SK-N-SH (cell line): ENCODE results near the gene LRRC8E. TPM values are rescaled to one million over a fixed set of nuclear protein-coding genes. Genes with fewer than 3 reads are reported as not detected.
A peak's percentile ranks its signal among the peaks of the same experiment; 100 is the strongest.

Experiments
- CTCF ChIA-PET: fragments of 300-600, 350-600 bp; formaldehyde crosslinking; extraction: SDS; loops from one replicate; lab custom pipeline; 2021; lab: Yijun Ruan, JAX
- POLR2A ChIA-PET: fragments of 350-600 bp; sonication (Branson Sonifier 250); formaldehyde crosslinking; extraction: SDS; loops from one replicate; lab custom pipeline; 2020; ENCODE audit warnings: antibody characterized with exemption, inconsistent platforms; lab: Yijun Ruan, JAX
- DNase-seq: peaks from one replicate; pipeline ENCODE4 v3.0.0; 2012
- H2AFZ ChIP-seq: fragments of 200-600 bp; sonication (generic); 2 replicates; pipeline ENCODE4 v1.8.1; 2016; ENCODE audit warnings: antibody characterized with exemption, mild to moderate bottlenecking, low read depth
- H3F3A ChIP-seq: fragments of 200-600 bp; sonication (generic); replicated peaks from 2 replicates; pipeline ENCODE3; 2016; ENCODE audit warnings: antibody characterized with exemption, mild to moderate bottlenecking; ENCODE audit not compliant: insufficient read depth
- H3K27ac ChIP-seq, 2 experiments: fragments of 200-500 bp in 1 of 2; fragments of 200-600 bp in 1 of 2; sonication (Bioruptor generic) in 1 of 2; sonication (generic), shearing (Covaris generic) in 1 of 2; 2 replicates each; pipeline versions ENCODE4 v1.5.1 to v1.6.1; 2014 to 2016; ENCODE audit warnings: low read depth in 2 of 2, inconsistent platforms in 1 of 2, low read length in 1 of 2, mild to moderate bottlenecking in 1 of 2, mixed read lengths in 1 of 2
- H3K27me3 ChIP-seq: fragments of 200-600 bp; sonication (generic), shearing (Covaris generic); 2 replicates; pipeline ENCODE4 v1.6.1; 2016; ENCODE audit warnings: mixed run types; ENCODE audit not compliant: insufficient read depth
- H3K36me3 ChIP-seq, 2 experiments: fragments of 200-500 bp in 1 of 2; fragments of 200-600 bp in 1 of 2; sonication (Bioruptor generic) in 1 of 2; sonication (generic) in 1 of 2; replicated peaks in 1 of 2; 2 replicates each; pipeline versions ENCODE3 to v1.5.1; 2014 to 2016; ENCODE audit warnings: low read length in 1 of 2, mild to moderate bottlenecking in 1 of 2; ENCODE audit not compliant: insufficient read depth in 2 of 2, control insufficient read depth in 1 of 2
- H3K4me1 ChIP-seq, 2 experiments: fragments of 200-500 bp in 1 of 2; fragments of 200-600 bp in 1 of 2; sonication (Bioruptor generic) in 1 of 2; sonication (generic), shearing (Covaris generic) in 1 of 2; 2 replicates each; pipeline versions ENCODE4 v1.5.1 to v1.6.1; 2014 to 2016; ENCODE audit warnings: low read depth in 1 of 2, low read length in 1 of 2, mixed run types in 1 of 2; ENCODE audit not compliant: insufficient read depth in 2 of 2, control insufficient read depth in 1 of 2
- H3K4me2 ChIP-seq: fragments of 200-600 bp; sonication (generic), shearing (Covaris generic); 2 replicates; pipeline ENCODE4 v1.6.1; 2017; ENCODE audit warnings: mixed run types
- H3K4me3 ChIP-seq, 2 experiments: fragments of 200-500 bp in 1 of 2; fragments of 200-600 bp in 1 of 2; sonication (Bioruptor generic) in 1 of 2; sonication (generic), shearing (Covaris generic) in 1 of 2; 2 replicates each; pipeline versions ENCODE4 v1.5.1 to v1.8.1; 2014 to 2016; ENCODE audit warnings: low read depth in 2 of 2, inconsistent platforms in 1 of 2, low read length in 1 of 2, mild to moderate bottlenecking in 1 of 2, mixed read lengths in 1 of 2, moderate library complexity in 1 of 2
- H3K79me2 ChIP-seq: fragments of 200-600 bp; sonication (generic); 2 replicates; pipeline ENCODE4 v1.8.1; 2017; ENCODE audit warnings: mild to moderate bottlenecking; ENCODE audit not compliant: insufficient read depth
- H3K9ac ChIP-seq: fragments of 200-600 bp; sonication (generic); 2 replicates; pipeline ENCODE4 v1.6.1; 2017; ENCODE audit warnings: mixed run types
- H3K9me2 ChIP-seq: fragments of 200-600 bp; sonication (generic); 2 replicates; pipeline ENCODE4 v1.6.1; 2017; ENCODE audit warnings: mixed run types
- H3K9me3 ChIP-seq: fragments of 200-600 bp; sonication (generic); 2 replicates; pipeline ENCODE4 v1.6.1; 2017; ENCODE audit warnings: mixed run types, mild to moderate bottlenecking, moderate library complexity
- H4K20me1 ChIP-seq: fragments of 200-600 bp; sonication (generic); 2 replicates; pipeline ENCODE4 v1.6.1; 2017; ENCODE audit warnings: mild to moderate bottlenecking, mixed run types; ENCODE audit not compliant: insufficient read depth
- CHD2 ChIP-seq: fragments of 150-350 bp; IDR thresholded peaks from 2 replicates; pipeline ENCODE4 v1.6.1; 2018; ENCODE audit warnings: low read length; ENCODE audit not compliant: partially characterized antibody
- ELF1 ChIP-seq: IDR thresholded peaks from 2 replicates; pipeline ENCODE4 v1.4.0; 2012
- FOSL2 ChIP-seq: IDR thresholded peaks from 2 replicates; pipeline ENCODE4 v1.4.0; 2012; ENCODE audit warnings: low read depth, mild to moderate bottlenecking, moderate library complexity, borderline replicate concordance
- FOXJ3 ChIP-seq: sonication (generic); formaldehyde crosslinking; IDR thresholded peaks from 2 replicates; pipeline ENCODE4 v1.5.1; 2020; ENCODE audit warnings: mild to moderate bottlenecking, missing genetic modification reagents
- GATA2 ChIP-seq: sonication (generic); formaldehyde crosslinking; IDR thresholded peaks from 2 replicates; pipeline ENCODE4 v1.5.0; 2020; ENCODE audit warnings: mild to moderate bottlenecking, missing genetic modification reagents
- MEF2A ChIP-seq: IDR thresholded peaks from 2 replicates; pipeline ENCODE4 v1.4.0; 2012; ENCODE audit warnings: low read depth, borderline replicate concordance
- MXI1 ChIP-seq: IDR thresholded peaks from 2 replicates; pipeline ENCODE4 v1.6.1; 2012; ENCODE audit warnings: mild to moderate bottlenecking, low read depth, low read length, improper control_type of control experiment
- NRF1 ChIP-seq: IDR thresholded peaks from 2 replicates; pipeline ENCODE4 v1.6.1; 2012; ENCODE audit warnings: low read depth, mild to moderate bottlenecking, low read length
- POLR2AphosphoS5 ChIP-seq: IDR thresholded peaks from 2 replicates; pipeline ENCODE4 v1.6.1; 2012; ENCODE audit warnings: low read depth, low read length
- SIN3A ChIP-seq: IDR thresholded peaks from 2 replicates; pipeline ENCODE4 v1.6.1; 2012; ENCODE audit warnings: low read depth, mild to moderate bottlenecking, low read length, moderate library complexity, borderline replicate concordance
- USF2 ChIP-seq: fragments of 150-350 bp; IDR thresholded peaks from 2 replicates; pipeline ENCODE4 v1.6.1; 2017; ENCODE audit warnings: antibody characterized with exemption, low read length, low read depth, borderline replicate concordance
- WGBS: methylation state at CpG from one replicate; pipeline ENCODE4 v1.1.6; 2017; ENCODE audit warnings: low lambda C conversion rate; 5-methylcytosine and 5-hydroxymethylcytosine counted together
- polyA plus RNA-seq, 3 experiments: library from polyadenylated mRNA; depleted of rRNA; stranded (reverse); fragments of >200 nt; gene quantifications; 2 replicates each; pipeline ENCODE4 v1.2.3, GENCODE V29; 2012
- TF ChIP-seq, protein P1 (sequence below): IDR thresholded peaks from 2 replicates; pipeline ENCODE4 v1.4.0; 2012; ENCODE audit warnings: low read depth, borderline replicate concordance
- TF ChIP-seq, protein P2 (sequence below): IDR thresholded peaks from 2 replicates; pipeline ENCODE4 v1.6.1; 2012; ENCODE audit warnings: mild to moderate bottlenecking, low read depth, low read length, moderate library complexity
- TF ChIP-seq, protein P3 (sequence below): fragments of 150-350 bp; IDR thresholded peaks from 2 replicates; pipeline ENCODE4 v1.6.1; 2016; ENCODE audit warnings: mild to moderate bottlenecking, low read depth, low read length

The LRRC8E gene
- polyA plus RNA-seq, 1 of the 3 experiments (the other 2 are of a cell fraction): 0.02 TPM

DNA sequence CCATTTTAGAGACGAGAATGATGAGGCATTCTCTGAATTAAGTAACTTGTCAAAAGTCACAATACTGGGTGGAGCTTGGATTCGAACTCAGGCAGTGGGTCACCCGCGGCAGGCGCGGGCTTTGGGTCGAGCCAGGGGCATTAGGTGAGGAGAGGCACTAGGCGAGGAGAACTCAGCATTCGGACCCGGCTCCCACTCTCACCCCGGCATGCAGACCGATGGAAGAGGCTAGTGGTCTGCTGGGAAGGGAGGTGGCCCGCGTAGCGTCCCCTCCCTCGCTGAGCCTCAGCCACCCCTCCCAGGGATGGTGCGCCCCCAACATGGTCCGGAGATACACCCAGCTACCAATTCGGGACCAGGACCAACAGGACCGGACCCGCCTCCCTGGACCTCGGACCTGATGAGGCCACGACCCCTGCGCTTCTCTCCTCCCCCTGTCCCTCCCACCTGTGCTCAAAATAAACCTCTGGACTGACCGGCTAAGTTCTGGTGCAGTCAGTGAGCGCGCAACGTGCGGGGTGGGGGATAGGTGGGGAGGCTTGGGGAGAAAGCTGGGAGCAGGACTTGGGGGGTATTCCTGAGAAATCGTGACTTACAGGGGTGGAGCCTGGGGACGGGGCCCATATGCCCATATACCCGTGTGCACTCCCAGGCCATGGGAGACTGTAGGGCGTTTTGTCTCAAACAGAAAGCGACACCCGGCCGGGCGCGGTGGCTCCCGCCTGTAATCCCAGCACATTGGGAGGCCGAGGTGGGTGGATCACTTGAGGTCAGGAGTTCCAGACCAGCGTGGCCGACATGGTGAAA, 30.5 kb downstream of the LRRC8E start:
- Histone ChIP-seq H3K79me2 (peaks cover 16% of the 10 kb centered on the region; the same call in 1 of the 2 replicates), H3F3A (peaks cover 5% of the 10 kb centered on the region), H3K9me2 (no peaks in the 10 kb centered on the region), H3K4me2 (peak overlapping the region; percentile 94), H3K27me3 (peaks cover 7% of the 10 kb centered on the region; the same call in 1 of the 2 replicates), H4K20me1 (peaks cover 23% of the 10 kb centered on the region), H3K4me1 (peaks cover 10 to 31% of the 10 kb centered on the region in 2 experiments; a peak in 2 of 4 replicates), H2AFZ (no peak overlapping the region), H3K9me3 (no peaks in the 10 kb centered on the region), H3K36me3 (peaks cover 0 to 20% of the 10 kb centered on the region in 2 experiments), H3K4me3 (no peak overlapping the region), H3K9ac (no peak overlapping the region), H3K27ac (no peak overlapping the region)
- ChIA-PET POLR2A (interaction anchor here (2.4 kb wide), 1 partner anchor 57 kb away, joined by 8 read pairs; no protein-coding TSS in a partner anchor), CTCF (interaction anchor here (1.2 to 5.0 kb wide), 13 partner anchors 8 to 350 kb away, joined by 3 to 36 read pairs (median 7); partner anchors contain the start of genes CTXN1, MAP2K7, TIMM44 and TRAPPC5)
- no peak for DNase-seq
- TF ChIP-seq USF2 (no peak), CHD2 (no peak), SIN3A (no peak), GATA2 (CRISPR knock-in tag) (no peak), FOSL2 (no peak), NRF1 (no peak), MXI1 (no peak), POLR2AphosphoS5 (no peak), ELF1 (no peak), FOXJ3 (CRISPR knock-in tag) (no peak), MEF2A (no peak)
- TF ChIP-seq, protein P1, sequence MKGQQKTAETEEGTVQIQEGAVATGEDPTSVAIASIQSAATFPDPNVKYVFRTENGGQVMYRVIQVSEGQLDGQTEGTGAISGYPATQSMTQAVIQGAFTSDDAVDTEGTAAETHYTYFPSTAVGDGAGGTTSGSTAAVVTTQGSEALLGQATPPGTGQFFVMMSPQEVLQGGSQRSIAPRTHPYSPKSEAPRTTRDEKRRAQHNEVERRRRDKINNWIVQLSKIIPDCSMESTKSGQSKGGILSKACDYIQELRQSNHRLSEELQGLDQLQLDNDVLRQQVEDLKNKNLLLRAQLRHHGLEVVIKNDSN: no peak
- TF ChIP-seq, protein P2, sequence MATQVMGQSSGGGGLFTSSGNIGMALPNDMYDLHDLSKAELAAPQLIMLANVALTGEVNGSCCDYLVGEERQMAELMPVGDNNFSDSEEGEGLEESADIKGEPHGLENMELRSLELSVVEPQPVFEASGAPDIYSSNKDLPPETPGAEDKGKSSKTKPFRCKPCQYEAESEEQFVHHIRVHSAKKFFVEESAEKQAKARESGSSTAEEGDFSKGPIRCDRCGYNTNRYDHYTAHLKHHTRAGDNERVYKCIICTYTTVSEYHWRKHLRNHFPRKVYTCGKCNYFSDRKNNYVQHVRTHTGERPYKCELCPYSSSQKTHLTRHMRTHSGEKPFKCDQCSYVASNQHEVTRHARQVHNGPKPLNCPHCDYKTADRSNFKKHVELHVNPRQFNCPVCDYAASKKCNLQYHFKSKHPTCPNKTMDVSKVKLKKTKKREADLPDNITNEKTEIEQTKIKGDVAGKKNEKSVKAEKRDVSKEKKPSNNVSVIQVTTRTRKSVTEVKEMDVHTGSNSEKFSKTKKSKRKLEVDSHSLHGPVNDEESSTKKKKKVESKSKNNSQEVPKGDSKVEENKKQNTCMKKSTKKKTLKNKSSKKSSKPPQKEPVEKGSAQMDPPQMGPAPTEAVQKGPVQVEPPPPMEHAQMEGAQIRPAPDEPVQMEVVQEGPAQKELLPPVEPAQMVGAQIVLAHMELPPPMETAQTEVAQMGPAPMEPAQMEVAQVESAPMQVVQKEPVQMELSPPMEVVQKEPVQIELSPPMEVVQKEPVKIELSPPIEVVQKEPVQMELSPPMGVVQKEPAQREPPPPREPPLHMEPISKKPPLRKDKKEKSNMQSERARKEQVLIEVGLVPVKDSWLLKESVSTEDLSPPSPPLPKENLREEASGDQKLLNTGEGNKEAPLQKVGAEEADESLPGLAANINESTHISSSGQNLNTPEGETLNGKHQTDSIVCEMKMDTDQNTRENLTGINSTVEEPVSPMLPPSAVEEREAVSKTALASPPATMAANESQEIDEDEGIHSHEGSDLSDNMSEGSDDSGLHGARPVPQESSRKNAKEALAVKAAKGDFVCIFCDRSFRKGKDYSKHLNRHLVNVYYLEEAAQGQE: no peak
- TF ChIP-seq, protein P3, sequence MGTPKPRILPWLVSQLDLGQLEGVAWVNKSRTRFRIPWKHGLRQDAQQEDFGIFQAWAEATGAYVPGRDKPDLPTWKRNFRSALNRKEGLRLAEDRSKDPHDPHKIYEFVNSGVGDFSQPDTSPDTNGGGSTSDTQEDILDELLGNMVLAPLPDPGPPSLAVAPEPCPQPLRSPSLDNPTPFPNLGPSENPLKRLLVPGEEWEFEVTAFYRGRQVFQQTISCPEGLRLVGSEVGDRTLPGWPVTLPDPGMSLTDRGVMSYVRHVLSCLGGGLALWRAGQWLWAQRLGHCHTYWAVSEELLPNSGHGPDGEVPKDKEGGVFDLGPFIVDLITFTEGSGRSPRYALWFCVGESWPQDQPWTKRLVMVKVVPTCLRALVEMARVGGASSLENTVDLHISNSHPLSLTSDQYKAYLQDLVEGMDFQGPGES: no peak
- WGBS: 92% methylated on average over 29 of the region's 42 CpGs
